WTC11 (cell line): ENCODE data around the gene MEF2B. TPM values are rescaled to one million over a fixed set of nuclear protein-coding genes. Genes with fewer than 3 reads are reported as not detected.

Experiments used
- ATF1 ChIP-seq: sonication (generic); formaldehyde crosslinking; IDR thresholded peaks from 2 replicates; pipeline ENCODE4 v1.8.1; 2023; ENCODE audit warnings: mild to moderate bottlenecking, moderate library complexity, missing genetic modification reagents
- ATF3 ChIP-seq: sonication (generic); formaldehyde crosslinking; conservative IDR thresholded peaks from 2 replicates; pipeline ENCODE4 v1.8.1; 2022; ENCODE audit warnings: mild to moderate bottlenecking, missing genetic modification reagents
- CTCF ChIP-seq: fragments of 200-600 bp; IDR thresholded peaks from 2 replicates; pipeline ENCODE4 v1.8.0; 2022; ENCODE audit warnings: antibody characterized with exemption
- E2F1 ChIP-seq: sonication (generic); formaldehyde crosslinking; IDR thresholded peaks from 2 replicates; pipeline ENCODE4 v1.8.0; 2022; ENCODE audit warnings: mild to moderate bottlenecking, missing genetic modification reagents
- E2F5 ChIP-seq: sonication (generic); formaldehyde crosslinking; IDR thresholded peaks from 2 replicates; pipeline ENCODE4 v1.8.1; 2022; ENCODE audit warnings: mild to moderate bottlenecking, moderate library complexity, missing genetic modification reagents
- EMX1 ChIP-seq: fragments of 250-450 bp; sonication (Bioruptor Pico); IDR thresholded peaks from 2 replicates; pipeline ENCODE4 v1.8.0; 2021; ENCODE audit warnings: mild to moderate bottlenecking
- FOXK1 ChIP-seq: sonication (generic); formaldehyde crosslinking; IDR thresholded peaks from 2 replicates; pipeline ENCODE4 v1.8.0; 2022; ENCODE audit warnings: mild to moderate bottlenecking, moderate library complexity, missing genetic modification reagents
- FOXP4 ChIP-seq: sonication (generic); formaldehyde crosslinking; IDR thresholded peaks from 2 replicates; pipeline ENCODE4 v1.8.0; 2022; ENCODE audit warnings: mild to moderate bottlenecking, missing genetic modification reagents
- IRF1 ChIP-seq: sonication (generic); formaldehyde crosslinking; IDR thresholded peaks from 2 replicates; pipeline ENCODE4 v1.8.0; 2023; ENCODE audit warnings: missing genetic modification reagents
- KAT7 ChIP-seq: sonication (generic); formaldehyde crosslinking; IDR thresholded peaks from 2 replicates; pipeline ENCODE4 v1.8.1; 2023; ENCODE audit warnings: missing genetic modification reagents, mild to moderate bottlenecking, borderline replicate concordance
- NFYB ChIP-seq: sonication (generic); formaldehyde crosslinking; conservative IDR thresholded peaks from 2 replicates; pipeline ENCODE4 v1.8.0; 2022; ENCODE audit warnings: low read depth, missing genetic modification reagents
- PRRX2 ChIP-seq: fragments of 250-450 bp; sonication (Bioruptor Pico); IDR thresholded peaks from 2 replicates; pipeline ENCODE4 v1.8.0; 2021; ENCODE audit warnings: mild to moderate bottlenecking
- SMAD3 ChIP-seq: sonication (generic); formaldehyde crosslinking; IDR thresholded peaks from 2 replicates; pipeline ENCODE4 v1.8.0; 2022; ENCODE audit warnings: missing genetic modification reagents, mild to moderate bottlenecking, borderline replicate concordance
- SP1 ChIP-seq: sonication (generic); formaldehyde crosslinking; conservative IDR thresholded peaks from 2 replicates; pipeline ENCODE4 v1.8.1; 2022; ENCODE audit warnings: missing genetic modification reagents
- TP53 ChIP-seq: sonication (generic); formaldehyde crosslinking; IDR thresholded peaks from 2 replicates; pipeline ENCODE4 v1.8.1; 2023; ENCODE audit warnings: mild to moderate bottlenecking, missing genetic modification reagents
- USF1 ChIP-seq: sonication (generic); formaldehyde crosslinking; IDR thresholded peaks from 2 replicates; pipeline ENCODE4 v1.8.0; 2022; ENCODE audit warnings: mild to moderate bottlenecking, missing genetic modification reagents
- USF2 ChIP-seq: sonication (generic); formaldehyde crosslinking; IDR thresholded peaks from 2 replicates; pipeline ENCODE4 v1.8.1; 2023; ENCODE audit warnings: mild to moderate bottlenecking, missing genetic modification reagents, moderate library complexity
- ZNF121 ChIP-seq: sonication (generic); formaldehyde crosslinking; IDR thresholded peaks from 2 replicates; pipeline ENCODE4 v1.8.0; 2023; ENCODE audit warnings: missing genetic modification reagents
- ZNF219 ChIP-seq: sonication (generic); formaldehyde crosslinking; IDR thresholded peaks from 2 replicates; pipeline ENCODE4 v1.8.0; 2023; ENCODE audit warnings: missing genetic modification reagents, mild to moderate bottlenecking, borderline replicate concordance
- ZNF281 ChIP-seq: sonication (generic); formaldehyde crosslinking; IDR thresholded peaks from 2 replicates; pipeline ENCODE4 v1.8.0; 2023; ENCODE audit warnings: mild to moderate bottlenecking, missing genetic modification reagents
- ZNF423 ChIP-seq: fragments of 250-450 bp; sonication (Bioruptor Pico); IDR thresholded peaks from 2 replicates; pipeline ENCODE4 v2.1.2; 2022; ENCODE audit warnings: mild to moderate bottlenecking, moderate library complexity
- ZNF532 ChIP-seq: fragments of 250-450 bp; sonication (Bioruptor Pico); IDR thresholded peaks from 2 replicates; pipeline ENCODE4 v1.9.0; 2021; ENCODE audit warnings: mild to moderate bottlenecking, borderline replicate concordance
- total RNA-seq: library from RNA; stranded (reverse); gene quantifications from 3 replicates; pipeline ENCODE4 v1.2.3, GENCODE V29; 2021

The MEF2B gene
- total RNA-seq, 1 experiment from 2014 or later, result 1.7 TPM

GRCh38 chr19:19134687-19135158, 35.3 kb downstream of the MEF2B start (continued):
- TF ChIP-seq ZNF532 (CRISPR knock-in tag), result no peak
- TF ChIP-seq FOXP4 (CRISPR knock-in tag), result no peak
- no peak for TF ChIP-seq PRRX2 (CRISPR knock-in tag)
- TF ChIP-seq SMAD3 (CRISPR knock-in tag), result no peak
- TF ChIP-seq TP53 (CRISPR knock-in tag), result no peak
- TF ChIP-seq ATF1 (CRISPR knock-in tag), result no peak
- TF ChIP-seq CTCF, result no peak
- no peak for TF ChIP-seq EMX1 (CRISPR knock-in tag)
- peak; percentile 53; the same call in 1 of the 2 replicates for TF ChIP-seq FOXK1
- TF ChIP-seq ZNF121 (CRISPR knock-in tag), result no peak
- no peak for TF ChIP-seq USF2 (CRISPR knock-in tag)
- no peak for TF ChIP-seq KAT7
- peak; percentile 87 for TF ChIP-seq SP1 (CRISPR knock-in tag)
- TF ChIP-seq E2F5 (CRISPR knock-in tag), result peak; percentile 55; the same call in 1 of the 2 replicates
- no peak for TF ChIP-seq E2F1 (CRISPR knock-in tag)
- no peak for TF ChIP-seq ZNF423 (CRISPR knock-in tag)
- 0 out of 2 replicates have a peak, but pooled peaks have one; percentile 15 for TF ChIP-seq NFYB
- TF ChIP-seq ATF3 (CRISPR knock-in tag), result no peak
- TF ChIP-seq ZNF281 (CRISPR knock-in tag), result no peak
- no peak for TF ChIP-seq USF1 (CRISPR knock-in tag)
- TF ChIP-seq IRF1, result no peak
- TF ChIP-seq ZNF219 (CRISPR knock-in tag), result no peak
